NOMO-1 treated with DMSO at 0.1 percent for 48 hours (cell line): ENCODE measurements around the gene ZNF254.
"Not testable (repeated sequence)": the region's sequence is repeated elsewhere in the genome, so short reads cannot be mapped to it uniquely, and the experiment has no call there.

Experiments used
- DNase-seq: peaks from one replicate; lab custom pipeline; 2025; ENCODE audit not compliant: unreplicated experiment; lab: John Stamatoyannopoulos, UW

ZNF254 gene

GRCh38 chr19:24086974-24087595 lies at the start of gene ZNF254:
Gene ZNF254 (plus strand): TSS chr19:24087187. CDS start chr19:24087308, 121 bp downstream.
- DNase-seq, result no peak

- no peak for DNase-seq
Observed at GRCh38 chr19:24040621-24041020, 46.4 kb upstream of the ZNF254 start.

GRCh38 chr19:24041326-24041725 lies 45.7 kb upstream of the ZNF254 start:
- not testable (repeated sequence) for DNase-seq

DNA sequence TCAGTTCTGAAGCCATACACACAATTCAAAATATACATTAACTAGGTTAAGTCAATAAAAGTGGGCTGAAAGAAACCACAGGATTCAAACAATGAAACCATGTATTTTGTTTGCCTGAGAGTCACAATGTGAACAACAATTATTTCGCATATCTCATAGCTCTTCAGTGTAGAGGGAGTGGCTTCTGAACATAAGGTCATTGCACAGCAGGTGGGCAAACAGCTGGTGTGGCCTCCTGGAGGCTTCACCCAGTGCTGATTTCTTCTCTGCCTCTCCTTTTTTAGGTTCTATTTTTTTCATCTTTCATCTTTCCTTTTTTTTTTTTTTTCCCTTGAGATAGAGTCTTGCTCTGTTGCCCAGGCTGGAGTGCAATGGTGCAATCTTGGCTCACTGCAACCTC lies 40.4 kb upstream of the ZNF254 start:
- DNase-seq, result no peak

DNA sequence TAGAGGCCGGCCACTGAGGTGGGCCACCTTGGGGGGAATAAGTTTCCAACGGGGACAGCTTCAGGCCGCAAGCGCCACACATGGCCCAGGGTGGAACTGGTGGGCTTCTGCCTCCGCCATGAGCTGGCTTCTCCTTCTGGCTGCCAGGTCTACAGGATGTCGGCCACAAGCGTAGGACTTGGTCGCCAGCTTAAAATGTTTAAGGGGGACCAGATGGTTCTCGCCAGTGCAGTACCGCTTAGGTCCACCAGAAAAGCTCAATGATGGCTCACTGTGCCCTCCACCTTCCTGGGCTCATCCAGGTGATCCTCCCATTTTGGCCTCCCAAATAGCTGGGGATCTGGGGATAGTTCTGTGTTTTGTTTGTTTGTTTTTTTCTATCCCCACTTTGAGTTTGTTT lies 38.7 kb upstream of the ZNF254 start:
- no peak for DNase-seq

DNA sequence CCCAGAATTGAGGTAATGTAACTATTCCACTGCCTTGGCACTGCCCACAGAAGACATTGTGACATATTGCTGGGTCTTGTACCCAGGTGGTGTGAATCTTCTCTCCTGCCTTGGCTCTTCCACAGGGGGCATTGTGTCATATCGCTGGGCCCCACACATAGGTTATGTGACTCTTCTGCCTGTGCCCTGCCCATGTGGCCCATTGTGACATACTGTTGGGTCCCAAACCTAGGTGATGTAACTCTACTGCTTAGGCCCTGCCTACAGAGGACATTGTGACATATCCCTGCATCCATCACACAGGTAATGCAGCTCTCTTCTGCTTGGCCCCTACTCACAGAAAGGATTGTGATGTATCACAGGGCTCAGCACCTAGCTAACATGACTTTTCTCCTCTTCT lies 37.5 kb upstream of the ZNF254 start:
- no peak for DNase-seq

DNA sequence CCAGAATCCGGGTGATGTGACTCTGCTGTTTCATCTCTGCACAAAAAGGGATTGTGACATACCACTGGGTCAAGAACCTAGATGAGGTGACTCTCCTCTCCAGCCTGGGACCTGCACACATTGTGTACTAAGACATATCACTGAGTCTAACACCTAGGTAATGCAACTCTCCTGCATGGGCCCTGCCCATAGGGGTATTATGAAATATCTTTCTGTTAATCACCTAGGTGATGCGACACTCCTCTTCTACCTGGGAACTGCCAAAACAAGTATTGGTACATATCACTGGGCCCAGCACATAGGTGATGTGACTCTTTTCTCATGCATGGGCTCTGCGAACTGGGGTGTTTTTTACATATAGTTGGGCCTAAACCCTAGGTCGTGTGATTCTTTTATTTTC lies 35.5 kb upstream of the ZNF254 start:
- DNase-seq, result no peak

- DNase-seq, result no peak
Observed at GRCh38 chr19:24052811-24053210, 34.2 kb upstream of the ZNF254 start.

DNA sequence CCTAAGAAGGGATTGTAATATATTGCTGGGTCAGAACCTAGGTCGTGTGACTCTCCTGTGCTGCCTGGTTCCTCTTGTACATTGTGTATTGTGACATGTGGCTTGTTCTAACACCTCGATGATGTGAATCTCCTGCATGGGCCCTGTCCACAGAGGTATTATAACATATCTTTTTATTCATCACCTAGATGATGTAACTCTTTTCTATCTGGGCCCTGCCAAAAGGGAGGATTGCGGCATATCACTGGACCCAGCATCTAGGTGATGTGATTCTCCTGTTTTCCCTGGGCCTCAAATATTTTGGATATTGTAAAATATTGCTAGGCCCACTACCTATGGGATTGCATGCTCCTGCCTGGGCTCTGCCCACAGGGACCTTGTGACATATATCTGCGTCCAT lies 33.4 kb upstream of the ZNF254 start:
- DNase-seq, result no peak

- no peak for DNase-seq
Observed at GRCh38 chr19:24054044-24054935, 32.7 kb upstream of the ZNF254 start.

DNA sequence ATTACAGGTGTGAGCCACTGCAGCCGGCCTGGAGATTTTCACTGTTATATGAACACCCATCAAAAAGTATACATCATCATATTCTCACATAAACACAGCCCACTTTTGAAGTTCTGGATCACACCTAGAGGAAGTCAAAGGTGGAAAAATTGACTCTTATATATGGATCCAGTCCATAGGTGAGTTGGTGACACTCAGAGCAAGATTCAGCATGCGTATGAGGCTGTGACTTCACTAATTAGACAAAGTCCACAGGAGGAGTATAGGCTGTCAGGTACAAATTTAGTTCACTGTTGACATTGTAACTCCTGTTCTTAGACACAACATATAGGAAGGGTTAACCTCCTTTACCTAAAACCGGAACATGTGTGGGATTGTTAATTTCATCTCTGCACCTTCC lies 31.4 kb upstream of the ZNF254 start:
- DNase-seq, result no peak

GRCh38 chr19:24057144-24057543 lies 29.8 kb upstream of the ZNF254 start:
- no peak for DNase-seq

DNA sequence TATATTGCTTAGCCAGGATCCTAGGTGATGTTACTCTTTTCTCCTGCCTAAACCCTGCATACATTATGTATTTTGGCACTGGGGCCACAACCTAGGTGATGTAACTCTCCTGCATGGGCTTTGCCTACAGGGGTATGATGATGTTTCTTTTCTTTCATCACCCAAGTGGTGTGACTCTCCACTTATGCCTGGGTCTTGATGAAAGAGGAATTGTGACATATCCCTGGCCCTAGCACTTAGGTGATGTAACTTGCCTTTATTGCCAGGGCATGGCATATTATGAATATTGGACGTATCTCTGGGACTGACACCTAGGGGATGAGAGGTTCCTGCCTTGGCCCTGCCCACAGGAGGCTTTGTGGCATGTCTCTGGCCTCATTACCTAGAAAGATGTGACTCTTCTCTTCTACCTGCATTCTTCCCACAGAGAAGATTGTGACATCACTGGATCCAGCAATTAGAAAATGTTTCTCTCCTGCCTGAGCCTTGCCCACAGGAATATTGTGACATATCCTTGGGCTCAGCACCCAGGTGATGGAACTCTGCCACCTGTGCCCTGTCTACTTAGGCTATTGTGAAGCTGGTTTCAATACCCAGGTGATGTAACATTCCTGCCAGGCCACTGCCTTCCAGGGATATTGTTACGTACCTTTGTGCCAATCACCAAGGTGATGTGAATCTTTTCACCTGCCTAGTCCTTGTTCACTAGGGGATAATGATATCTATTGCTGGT lies 27.3 kb upstream of the ZNF254 start:
- no peak for DNase-seq

DNA sequence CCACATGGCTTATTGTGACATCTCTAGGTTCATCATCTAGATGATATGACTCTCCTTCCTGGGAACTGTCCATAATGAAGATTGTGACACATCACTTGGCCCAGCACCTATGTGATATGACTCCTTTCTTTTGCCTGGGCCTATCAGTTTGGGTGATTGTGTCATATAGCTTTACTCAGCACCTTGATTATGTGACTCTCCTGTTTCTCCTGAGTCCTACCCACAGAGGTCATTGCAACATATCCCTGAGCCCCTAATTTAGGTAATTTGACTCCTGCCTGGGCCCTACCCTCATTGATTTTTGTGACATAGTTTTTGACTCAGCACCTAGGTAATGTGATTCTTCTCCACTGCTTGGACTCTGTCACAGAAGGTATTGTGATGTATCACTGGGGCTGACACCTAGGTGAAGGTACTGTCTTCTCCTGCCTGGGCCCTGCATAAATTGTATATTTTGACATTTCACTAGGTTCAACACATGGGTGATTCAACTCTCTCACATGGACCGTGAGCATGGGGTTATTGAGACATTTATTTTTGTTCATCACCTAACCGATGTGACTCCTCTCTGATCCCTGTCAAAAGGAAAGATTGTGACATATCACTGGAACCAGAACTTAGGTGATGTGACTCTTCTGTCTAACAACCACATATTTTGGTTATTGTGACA lies 26.2 kb upstream of the ZNF254 start:
- DNase-seq, result no peak

DNA sequence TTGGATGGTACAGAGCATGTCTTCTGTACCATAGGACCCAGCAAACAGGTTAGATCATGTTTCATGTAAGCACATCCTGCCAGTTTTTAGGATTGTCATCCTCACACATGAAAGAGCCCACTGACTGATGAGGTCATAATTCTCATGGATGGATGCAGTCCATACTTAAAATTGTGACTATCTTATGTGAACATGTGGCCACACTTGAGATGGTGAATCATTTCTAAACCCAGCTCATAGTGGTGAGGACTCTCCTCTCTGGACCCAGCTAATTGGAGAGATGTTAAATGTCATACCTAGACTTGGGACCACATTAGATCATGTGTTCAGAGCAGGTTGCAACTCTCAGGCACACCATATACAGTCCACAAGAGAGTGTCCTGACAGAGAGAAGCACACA lies 24.8 kb upstream of the ZNF254 start:
- no peak for DNase-seq

- DNase-seq, result no peak
Observed at GRCh38 chr19:24063295-24063694, 23.7 kb upstream of the ZNF254 start.

- DNase-seq, result no peak
Observed at GRCh38 chr19:24064175-24064574, 22.8 kb upstream of the ZNF254 start.

DNA sequence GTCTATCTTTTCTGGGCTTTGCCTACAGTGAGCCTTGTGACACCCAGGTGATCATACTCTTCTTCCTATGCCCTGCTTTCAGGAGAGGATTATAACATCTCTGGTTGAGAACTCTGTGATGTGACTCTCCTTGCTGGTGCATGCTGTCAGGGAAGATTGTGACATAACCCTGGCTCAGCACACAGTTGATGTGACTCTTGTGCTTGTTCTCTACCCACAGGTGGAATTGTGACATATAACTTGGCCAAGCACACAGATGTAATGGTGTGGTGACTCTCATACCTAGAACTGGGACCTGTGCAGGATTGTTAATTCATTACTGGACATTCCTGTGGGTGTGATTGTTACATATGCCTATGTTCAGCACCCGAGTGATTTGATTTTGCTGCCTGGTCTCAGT lies 21.7 kb upstream of the ZNF254 start:
- no peak for DNase-seq

- no peak for DNase-seq
Observed at GRCh38 chr19:24065865-24066604, 21.0 kb upstream of the ZNF254 start.

GRCh38 chr19:24069905-24070657 lies 16.9 kb upstream of the ZNF254 start:
- DNase-seq, result no peak
